Measurements from ENCODE around the gene SULT1A1. TPM values are rescaled to one million over a fixed set of nuclear protein-coding genes. Genes with fewer than 3 reads are reported as not detected.
"Not testable (repeated sequence)": the region's sequence is repeated elsewhere in the genome, so short reads cannot be mapped to it uniquely, and the experiment has no call there.

SULT1A1 gene
- total RNA-seq, 2 donors from 2014 or later, result 15.4 to 23.1 TPM

DNA sequence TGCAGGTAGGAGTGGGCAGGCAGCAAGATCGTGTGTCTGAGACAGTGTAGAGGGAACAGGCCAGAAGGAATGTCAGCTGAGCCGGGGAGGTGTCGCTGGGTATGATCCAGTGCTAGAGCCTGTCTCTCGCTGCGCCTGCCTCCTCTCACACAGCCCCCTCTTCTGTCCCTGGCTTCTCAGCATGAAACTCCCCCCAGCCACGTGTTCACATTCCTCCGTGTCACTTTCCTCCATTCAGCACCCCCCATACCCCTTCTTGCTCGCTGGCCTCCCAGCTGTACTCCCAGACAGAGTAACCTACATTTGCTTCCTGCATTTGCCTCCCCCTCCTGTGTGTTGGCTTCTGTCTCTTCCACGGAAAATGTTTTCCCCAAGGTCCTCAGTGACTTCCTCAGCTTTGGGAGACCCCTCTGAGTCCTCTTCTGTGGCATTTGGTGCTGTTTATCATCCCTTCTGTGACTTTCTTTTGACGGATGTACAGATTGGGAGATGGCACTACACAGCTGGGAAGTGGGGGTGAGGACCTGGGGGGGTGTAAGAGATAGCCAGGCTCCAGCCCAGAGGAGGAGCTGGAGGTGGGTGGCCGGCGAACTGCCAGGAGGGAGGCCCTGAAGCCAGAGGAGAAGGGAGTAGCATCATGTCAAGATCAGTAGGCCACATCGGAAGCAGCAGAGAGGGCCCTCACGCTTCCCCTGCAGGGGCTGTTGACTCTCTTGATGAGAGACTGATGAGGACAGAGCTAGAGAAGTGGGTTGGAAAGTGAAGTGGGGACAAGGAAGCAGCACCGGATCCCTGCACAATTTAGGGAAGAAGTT lies 36.9 kb downstream of the SULT1A1 start:
- peak; percentile 58 for DNase-seq
- intact Hi-C loops (cut with DNase I), result no loop called here
- ATAC-seq, result peak; percentile 93 to 96

DNA sequence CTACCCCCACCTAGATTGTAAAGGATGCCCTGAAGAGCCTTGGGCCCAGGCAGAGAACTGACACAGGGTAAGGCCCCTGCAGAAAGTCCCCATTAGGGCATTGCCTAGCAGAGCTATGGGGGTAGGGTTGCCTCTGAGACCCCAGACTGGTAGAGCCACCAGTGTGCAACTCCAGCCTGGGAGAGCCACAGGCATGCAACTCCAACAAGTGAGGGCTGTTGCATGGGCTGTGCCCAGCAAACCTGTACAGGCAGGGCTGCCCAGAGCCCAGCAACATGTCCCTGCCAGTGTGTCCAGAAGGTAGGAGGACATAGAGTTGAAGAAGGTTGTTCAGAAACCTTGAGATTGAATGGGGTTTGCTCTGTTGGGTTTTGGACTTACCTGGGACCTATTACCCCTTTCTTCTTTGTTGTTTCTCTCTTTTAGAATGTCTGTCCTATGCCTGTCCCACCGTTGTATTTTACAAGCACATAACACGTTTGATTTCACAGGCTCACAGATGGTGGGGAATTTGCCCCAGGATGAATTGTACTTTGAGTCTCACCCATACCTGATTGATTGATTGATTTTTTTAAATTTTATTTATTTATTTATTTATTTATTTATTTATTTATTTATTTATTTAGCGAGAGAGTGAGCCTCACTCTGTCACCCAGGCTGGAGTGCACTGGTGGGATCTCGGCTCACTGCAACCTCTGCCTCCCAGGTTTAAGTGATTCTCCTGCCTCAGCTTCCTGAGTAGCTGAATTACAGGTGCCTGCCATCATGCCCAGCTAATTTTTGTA lies 39.7 kb downstream of the SULT1A1 start:
- DNase-seq (no peak), ATAC-seq (no peak)
- intact Hi-C loops (cut with DNase I), result no loop called here

DNA sequence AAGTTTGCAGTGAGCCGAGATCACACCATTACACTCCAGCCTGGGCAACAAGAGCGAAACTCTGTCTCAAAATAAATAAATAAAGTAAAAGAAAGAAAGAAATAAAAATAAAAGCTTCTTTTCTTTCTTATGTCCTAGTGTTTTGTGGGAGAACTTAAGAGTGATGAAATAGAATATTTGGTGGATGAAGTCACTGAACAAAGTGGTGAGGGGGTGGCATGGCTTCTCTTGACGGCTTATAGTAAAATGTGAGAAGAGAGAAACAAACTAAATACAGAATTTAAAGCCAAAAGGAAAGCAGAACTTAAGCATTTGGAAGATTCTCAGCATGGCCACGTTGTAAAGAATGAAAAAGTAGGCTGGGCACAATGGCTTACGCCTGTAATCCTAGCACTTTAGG lies 40.8 kb downstream of the SULT1A1 start:
- intact Hi-C loops (cut with DNase I), result no loop called here
- DNase-seq, result no peak
- ATAC-seq, result no peak

DNA sequence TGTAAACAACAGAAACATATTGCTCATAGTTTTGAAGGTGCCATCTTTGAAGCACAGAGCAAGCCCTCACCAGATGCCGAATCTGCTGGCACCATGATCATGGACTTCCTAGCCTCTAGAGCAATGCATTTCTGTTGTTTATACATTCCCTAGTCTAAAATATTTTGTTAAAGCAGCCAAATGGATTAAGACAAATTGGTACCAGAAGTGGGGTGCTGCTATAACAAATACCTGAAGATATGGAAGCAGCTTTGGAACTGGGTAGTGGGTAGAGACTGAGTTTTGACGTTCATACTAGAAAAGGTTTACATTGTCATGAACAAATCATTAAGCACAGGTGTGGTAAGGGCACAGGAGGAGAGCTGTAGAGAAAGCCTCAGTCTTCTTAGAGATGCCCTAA lies 42.6 kb downstream of the SULT1A1 start:
- no peak for DNase-seq
- intact Hi-C loops (cut with DNase I), result no loop called here
- ATAC-seq, result no peak

DNA sequence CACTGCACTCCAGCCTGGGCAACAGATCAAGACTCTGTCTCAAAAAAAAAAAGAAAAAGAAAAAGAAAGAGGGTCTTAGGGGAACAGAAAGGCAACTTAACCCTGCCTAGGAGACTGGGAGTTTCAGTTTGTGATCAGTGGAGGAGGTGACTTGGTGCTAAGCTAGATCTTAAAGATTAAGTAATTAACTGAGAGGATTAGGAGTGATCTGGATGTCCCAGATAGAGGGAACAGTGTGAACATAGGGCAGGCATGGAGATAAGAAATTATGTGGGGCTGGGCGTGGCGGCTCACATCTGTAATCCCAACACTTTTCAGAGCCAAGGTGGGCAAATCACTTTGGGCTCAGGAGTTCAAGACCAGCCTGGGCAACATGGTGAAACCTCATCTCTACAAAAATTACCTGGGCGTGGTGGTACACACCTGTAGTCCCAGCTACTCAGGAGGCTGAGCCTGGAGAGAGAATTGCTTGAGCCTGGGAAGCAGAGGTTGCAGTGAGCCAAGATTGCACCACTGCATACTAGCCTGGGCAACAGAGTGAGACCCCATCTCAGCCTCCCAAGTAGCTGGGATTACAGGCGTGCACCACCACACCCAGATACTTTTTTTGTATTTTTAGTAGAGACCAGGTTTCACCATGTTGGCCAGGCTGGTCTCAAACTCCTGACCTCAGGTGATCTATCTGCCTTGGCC lies 43.5 kb downstream of the SULT1A1 start:
- DNase-seq; ATAC-seq; intact Hi-C loops (cut with DNase I): not testable (repeated sequence)

DNA sequence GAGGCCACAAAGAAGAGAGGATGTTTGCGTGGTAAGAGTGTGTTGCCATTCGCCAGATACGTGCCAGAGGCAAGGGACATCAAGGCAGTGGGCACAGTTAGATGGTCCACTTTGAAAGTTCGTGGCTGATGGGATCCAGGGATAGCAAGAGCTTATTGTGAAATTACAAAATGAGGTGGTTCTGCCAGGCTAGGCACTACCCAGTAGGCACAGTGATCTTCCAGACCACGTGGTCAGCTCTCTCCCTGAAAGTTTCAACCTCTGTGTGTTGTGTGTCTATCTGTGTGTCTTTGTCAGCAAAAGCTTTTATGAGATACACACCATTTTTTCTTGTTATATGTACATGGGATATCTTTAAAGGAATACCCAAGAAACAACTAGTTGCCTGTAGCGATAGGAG lies 46.6 kb downstream of the SULT1A1 start:
- ATAC-seq, result no peak
- intact Hi-C loops (cut with DNase I), result no loop called here
- no peak for DNase-seq

DNA sequence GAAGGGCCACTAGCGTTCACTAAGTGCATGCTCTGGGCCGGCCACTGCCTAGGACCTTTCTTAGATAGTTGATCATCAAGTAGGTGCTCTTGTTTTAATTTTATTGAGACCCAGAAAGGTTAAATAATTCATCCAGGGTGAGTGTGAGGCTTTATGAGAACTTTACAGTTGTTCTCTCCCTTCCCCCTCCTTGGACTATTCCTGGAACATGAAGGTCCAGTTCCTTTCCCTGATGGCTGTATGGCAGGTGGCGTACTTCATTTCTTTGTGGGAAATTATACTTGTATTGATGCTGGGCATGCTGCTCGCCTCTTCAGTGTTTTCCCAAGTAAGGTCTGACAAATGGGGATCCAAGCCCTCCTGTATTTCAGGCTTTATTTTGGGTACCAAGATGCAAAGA lies 47.6 kb downstream of the SULT1A1 start:
- ATAC-seq (no peak), DNase-seq (no peak)
- intact Hi-C loops (cut with DNase I), result no loop called here

DNA sequence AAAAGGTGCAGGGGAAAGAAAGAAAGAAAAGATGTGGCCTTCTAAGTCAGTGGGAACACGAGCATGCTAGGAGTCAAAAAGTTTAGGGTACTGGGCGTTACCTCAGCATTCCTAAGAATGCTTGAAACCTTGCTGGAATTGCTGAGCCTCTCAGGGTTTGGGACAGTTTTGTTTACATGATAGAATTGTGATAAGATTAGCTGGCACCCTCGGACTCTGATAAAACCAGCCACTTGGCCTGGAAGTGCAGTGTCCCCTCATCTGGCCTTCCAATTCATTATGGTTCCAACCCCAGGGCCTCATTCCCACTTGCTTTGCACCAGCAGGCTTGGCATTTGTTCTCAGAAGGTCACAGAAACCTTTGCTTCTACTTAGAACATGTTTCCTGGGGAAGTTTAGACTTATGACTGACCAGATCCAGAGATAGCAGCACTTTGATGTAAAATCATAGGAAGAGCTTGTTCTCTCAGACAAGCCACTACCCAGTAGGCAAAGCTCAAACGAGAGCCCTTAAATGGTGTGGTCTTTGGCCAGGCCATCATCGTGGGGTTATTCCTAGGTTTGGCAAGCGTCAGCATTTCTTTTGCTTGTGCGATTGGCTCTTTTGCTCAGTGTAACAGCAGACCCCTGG lies 48.2 kb downstream of the SULT1A1 start:
- ATAC-seq (peak in 1 of 2 donors; percentile 34), DNase-seq (no peak)
- intact Hi-C loops (cut with DNase I), result no loop called here

DNA sequence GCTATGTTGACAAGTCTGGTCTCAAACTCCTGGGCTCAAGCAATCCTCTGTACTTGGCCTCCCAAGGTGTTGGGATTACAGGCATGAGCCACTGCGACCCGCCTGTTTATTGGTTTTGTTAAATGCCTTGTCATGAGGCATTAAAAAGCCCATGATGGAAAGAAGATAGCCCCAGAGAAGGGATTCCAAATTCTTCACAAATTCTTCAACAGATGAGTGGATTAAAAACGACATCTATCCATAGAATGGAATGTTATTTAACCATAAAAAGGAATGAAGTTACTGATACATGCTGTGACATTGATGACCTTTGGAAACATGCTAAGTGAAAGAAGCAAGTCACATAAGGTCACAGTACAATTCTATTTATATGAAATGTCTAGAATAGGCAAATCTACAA lies 51.4 kb downstream of the SULT1A1 start:
- ATAC-seq (no peak), DNase-seq (no peak)
- intact Hi-C loops (cut with DNase I), result no loop called here

DNA sequence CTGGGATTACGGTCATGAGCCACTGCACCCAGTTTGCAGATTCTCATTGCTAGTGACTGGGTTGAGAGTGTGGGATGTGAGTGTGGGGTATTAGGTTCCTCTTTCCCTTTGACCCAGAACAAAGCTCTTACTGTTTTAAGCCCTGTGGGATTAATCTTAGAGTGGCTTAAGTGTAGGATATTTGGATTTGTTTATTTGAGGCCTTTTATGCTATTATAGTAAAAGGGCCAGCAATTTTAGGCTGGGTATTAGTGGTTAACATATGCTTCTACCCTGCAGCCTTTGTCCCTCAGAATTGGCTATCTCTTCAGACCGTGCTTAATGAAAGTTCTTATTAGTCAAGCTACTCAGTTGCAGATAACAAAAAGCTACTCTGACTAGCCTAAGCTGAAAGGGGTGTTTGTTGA lies 52.9 kb downstream of the SULT1A1 start:
- DNase-seq (no peak), ATAC-seq (no peak)
- intact Hi-C loops (cut with DNase I), result no loop called here

DNA sequence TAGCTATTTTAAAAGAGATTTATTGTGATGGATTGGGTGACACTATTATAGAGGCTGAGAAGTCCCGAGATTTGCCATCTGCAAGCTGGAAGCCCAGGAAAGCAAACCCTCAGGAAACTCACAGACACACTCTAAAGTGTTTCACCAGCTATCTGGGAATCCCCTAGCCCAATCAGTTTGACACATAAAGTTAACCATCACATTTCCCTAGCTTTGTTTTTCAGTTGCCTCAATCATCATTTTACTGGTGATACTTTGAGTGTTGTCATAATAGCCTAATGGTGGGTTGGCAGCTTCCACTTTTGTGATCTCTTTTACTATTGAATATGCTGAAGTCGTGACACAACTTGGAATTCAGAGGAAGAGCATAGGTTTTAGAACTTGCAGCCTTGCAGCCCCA lies 54.3 kb downstream of the SULT1A1 start:
- DNase-seq, result no peak
- no peak for ATAC-seq
- intact Hi-C loops (cut with DNase I), result no loop called here

Other genes with a start within 250 kb of the SULT1A1 start
- gene NPIPB6, start 246.5 kb downstream of the SULT1A1 start, total RNA-seq, result 1 to 10 TPM in 1 of 2 donors, under 1 TPM in 1; 0.56 to 1.4 TPM
- gene EIF3CL, start 206.2 kb downstream of the SULT1A1 start, total RNA-seq, result 10 to 100 TPM; 17.2 to 32.4 TPM
- gene NPIPB7, start 137.7 kb downstream of the SULT1A1 start, total RNA-seq, result not detected
- 10 to 100 TPM; 11.4 to 16.9 TPM for gene CLN3, start 118.0 kb downstream of the SULT1A1 start, total RNA-seq
- gene APOBR, start 115.4 kb downstream of the SULT1A1 start, total RNA-seq, result 1 to 10 TPM; 1.1 to 1.4 TPM
- gene IL27, start 103.2 kb downstream of the SULT1A1 start, total RNA-seq, result not detected
- 10 to 100 TPM; 49.3 to 90.2 TPM for gene NUPR1, start 71.1 kb downstream of the SULT1A1 start, total RNA-seq
- gene SGF29, start 56.1 kb downstream of the SULT1A1 start, total RNA-seq, result 10 to 100 TPM; 14.5 to 15.8 TPM
- 1 to 10 TPM; 1.3 to 2.1 TPM for gene SULT1A2, start 13.0 kb downstream of the SULT1A1 start, total RNA-seq
- gene NPIPB8, start 28.0 kb upstream of the SULT1A1 start, total RNA-seq, result under 1 TPM; 0.27 to 0.73 TPM
- 100 to 1,000 TPM; 398 to 532 TPM for gene EIF3C, start 101.4 kb upstream of the SULT1A1 start, total RNA-seq
- gene NPIPB9, start 141.7 kb upstream of the SULT1A1 start, total RNA-seq, result under 1 TPM in 1 of 2 donors, not detected in 1; 0.35 TPM
- gene ATXN2L, start 213.0 kb upstream of the SULT1A1 start, total RNA-seq, result 10 to 100 TPM; 52.5 to 66.2 TPM
- 100 to 1,000 TPM; 167 to 183 TPM for gene TUFM, start 236.3 kb upstream of the SULT1A1 start, total RNA-seq

Measured in left cardiac atrium (tissue), 4 donors.